ENCODE results near the gene HPS1. TPM values are rescaled to one million over a fixed set of nuclear protein-coding genes. Genes with fewer than 3 reads are reported as not detected.

Gene HPS1
- total RNA-seq, 1 donor from 2014 or later = 16.0 TPM

DNA sequence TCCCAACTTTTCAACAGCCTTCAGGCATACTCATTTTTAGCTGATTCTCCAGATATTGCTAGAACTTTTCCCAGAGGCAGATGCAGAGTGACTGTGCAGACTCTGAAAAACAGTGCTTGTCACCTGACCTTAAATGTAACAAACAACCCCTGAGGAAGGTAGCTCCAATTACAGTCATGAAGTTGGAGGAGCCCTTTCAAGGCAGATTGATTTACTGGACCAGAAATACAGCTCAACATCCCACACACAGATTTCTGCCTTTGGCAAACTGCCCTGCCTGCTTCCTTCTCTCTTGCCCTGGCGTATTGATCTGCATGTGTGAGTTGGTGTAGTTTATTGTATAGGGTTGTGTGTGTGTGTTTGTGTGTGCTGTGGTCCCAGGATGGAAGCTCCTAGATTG, 70.2 kb downstream of the HPS1 start:
- no peaks in the 10 kb centered on the region for H3K27me3 ChIP-seq
- H3K4me2 ChIP-seq = no peak overlapping the region
- DNase-seq (ENCODE audit: low spot score) = no peak
- no peaks in the 10 kb centered on the region for H4K20me1 ChIP-seq (ENCODE audit: low read depth)
- no peaks in the 10 kb centered on the region for H3K9me3 ChIP-seq (ENCODE audit: low read depth)
- no peaks in the 10 kb centered on the region for H3K79me2 ChIP-seq (ENCODE audit: low read depth)
- H3K4me1 Mint-ChIP-seq = peaks cover 14% of the 10 kb centered on the region
- no peak overlapping the region for H2AFZ ChIP-seq (replicated peaks)
- H3K36me3 ChIP-seq = no peaks in the 10 kb centered on the region
- H3K4me3 Mint-ChIP-seq = no peak overlapping the region
- H3K27me3 Mint-ChIP-seq (ENCODE audit: insufficient read depth, low read depth) = peaks cover 15% of the 10 kb centered on the region
- no peak overlapping the region for H3K4me3 ChIP-seq
- no peak overlapping the region for H3K27ac ChIP-seq
- H3K9me3 Mint-ChIP-seq = peaks cover 2% of the 10 kb centered on the region
- H3K9ac ChIP-seq = no peak overlapping the region
- TF ChIP-seq, protein P1, sequence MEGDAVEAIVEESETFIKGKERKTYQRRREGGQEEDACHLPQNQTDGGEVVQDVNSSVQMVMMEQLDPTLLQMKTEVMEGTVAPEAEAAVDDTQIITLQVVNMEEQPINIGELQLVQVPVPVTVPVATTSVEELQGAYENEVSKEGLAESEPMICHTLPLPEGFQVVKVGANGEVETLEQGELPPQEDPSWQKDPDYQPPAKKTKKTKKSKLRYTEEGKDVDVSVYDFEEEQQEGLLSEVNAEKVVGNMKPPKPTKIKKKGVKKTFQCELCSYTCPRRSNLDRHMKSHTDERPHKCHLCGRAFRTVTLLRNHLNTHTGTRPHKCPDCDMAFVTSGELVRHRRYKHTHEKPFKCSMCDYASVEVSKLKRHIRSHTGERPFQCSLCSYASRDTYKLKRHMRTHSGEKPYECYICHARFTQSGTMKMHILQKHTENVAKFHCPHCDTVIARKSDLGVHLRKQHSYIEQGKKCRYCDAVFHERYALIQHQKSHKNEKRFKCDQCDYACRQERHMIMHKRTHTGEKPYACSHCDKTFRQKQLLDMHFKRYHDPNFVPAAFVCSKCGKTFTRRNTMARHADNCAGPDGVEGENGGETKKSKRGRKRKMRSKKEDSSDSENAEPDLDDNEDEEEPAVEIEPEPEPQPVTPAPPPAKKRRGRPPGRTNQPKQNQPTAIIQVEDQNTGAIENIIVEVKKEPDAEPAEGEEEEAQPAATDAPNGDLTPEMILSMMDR (IDR thresholded peaks at IDR 0.05) = no peak
- TF ChIP-seq EZH2phosphoT487 (IDR thresholded peaks at IDR 0.05) (no peak), EZH2 (IDR thresholded peaks at IDR 0.05) (no peak)
- H3K27ac Mint-ChIP-seq = no peak overlapping the region
- H3K4me1 ChIP-seq = peaks cover 9% of the 10 kb centered on the region
- no peaks in the 10 kb centered on the region for H3K36me3 Mint-ChIP-seq
- no peaks in the 10 kb centered on the region for H3F3A ChIP-seq (ENCODE audit: low read depth)

DNA sequence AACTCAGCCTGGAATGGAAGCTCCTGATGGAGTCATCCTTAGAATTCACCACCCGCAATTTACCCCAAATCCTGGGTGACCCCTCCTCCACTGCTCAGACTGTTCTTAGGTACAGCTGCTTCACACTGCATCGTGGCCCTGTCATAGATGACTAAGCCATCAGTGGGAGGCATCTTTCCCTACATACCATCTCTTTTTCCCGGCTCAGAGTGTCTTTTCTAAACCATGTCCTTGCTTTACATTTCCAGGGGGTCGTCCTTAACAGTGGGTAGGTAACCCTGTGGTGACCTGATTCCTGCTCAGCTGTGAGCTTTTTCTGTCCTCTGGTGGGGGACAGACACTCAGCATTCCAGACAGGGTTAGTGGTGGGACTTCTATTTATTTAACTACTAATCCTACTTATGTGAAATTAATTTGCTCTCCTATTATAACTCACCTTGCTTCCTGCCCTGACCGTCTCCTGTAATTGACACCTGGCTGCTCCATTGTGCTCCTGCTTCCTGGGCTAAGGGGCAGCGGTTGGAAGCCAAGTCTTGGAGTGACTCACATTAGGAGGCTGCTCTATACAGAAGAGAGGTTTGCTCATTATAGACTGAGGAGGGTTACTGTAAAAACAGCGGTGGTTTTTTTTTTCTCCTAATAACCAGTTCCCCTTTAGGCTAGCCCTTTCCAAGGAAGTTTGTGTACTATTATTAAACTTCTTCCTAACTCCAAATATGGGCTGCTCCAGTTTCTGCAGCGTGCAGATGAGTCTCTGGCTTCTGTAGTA, 72.3 kb downstream of the HPS1 start:
- no peak overlapping the region for H3K9ac ChIP-seq
- H4K20me1 ChIP-seq (ENCODE audit: low read depth) = no peaks in the 10 kb centered on the region
- H3K4me1 Mint-ChIP-seq = peaks cover 13% of the 10 kb centered on the region
- H3K4me2 ChIP-seq = no peak overlapping the region
- no peaks in the 10 kb centered on the region for H3K9me3 ChIP-seq (ENCODE audit: low read depth)
- H3K4me3 Mint-ChIP-seq = no peak overlapping the region
- peaks cover 2% of the 10 kb centered on the region for H3K9me3 Mint-ChIP-seq
- H3K27me3 Mint-ChIP-seq (ENCODE audit: insufficient read depth, low read depth) = peaks cover 12% of the 10 kb centered on the region
- H3K27ac ChIP-seq = no peak overlapping the region
- TF ChIP-seq EZH2 (IDR thresholded peaks at IDR 0.05) (no peak), EZH2phosphoT487 (IDR thresholded peaks at IDR 0.05) (no peak)
- TF ChIP-seq, protein P1 (IDR thresholded peaks at IDR 0.05) = no peak
- peaks cover 9% of the 10 kb centered on the region for H3K4me1 ChIP-seq
- no peaks in the 10 kb centered on the region for H3K36me3 ChIP-seq
- no peak overlapping the region for H3K27ac Mint-ChIP-seq
- H3K36me3 Mint-ChIP-seq = no peaks in the 10 kb centered on the region
- H3K4me3 ChIP-seq = no peak overlapping the region
- H3K27me3 ChIP-seq = no peaks in the 10 kb centered on the region
- no peak for DNase-seq (ENCODE audit: low spot score)
- no peak overlapping the region for H2AFZ ChIP-seq (replicated peaks)
- no peaks in the 10 kb centered on the region for H3F3A ChIP-seq (ENCODE audit: low read depth)
- no peaks in the 10 kb centered on the region for H3K79me2 ChIP-seq (ENCODE audit: low read depth)

DNA sequence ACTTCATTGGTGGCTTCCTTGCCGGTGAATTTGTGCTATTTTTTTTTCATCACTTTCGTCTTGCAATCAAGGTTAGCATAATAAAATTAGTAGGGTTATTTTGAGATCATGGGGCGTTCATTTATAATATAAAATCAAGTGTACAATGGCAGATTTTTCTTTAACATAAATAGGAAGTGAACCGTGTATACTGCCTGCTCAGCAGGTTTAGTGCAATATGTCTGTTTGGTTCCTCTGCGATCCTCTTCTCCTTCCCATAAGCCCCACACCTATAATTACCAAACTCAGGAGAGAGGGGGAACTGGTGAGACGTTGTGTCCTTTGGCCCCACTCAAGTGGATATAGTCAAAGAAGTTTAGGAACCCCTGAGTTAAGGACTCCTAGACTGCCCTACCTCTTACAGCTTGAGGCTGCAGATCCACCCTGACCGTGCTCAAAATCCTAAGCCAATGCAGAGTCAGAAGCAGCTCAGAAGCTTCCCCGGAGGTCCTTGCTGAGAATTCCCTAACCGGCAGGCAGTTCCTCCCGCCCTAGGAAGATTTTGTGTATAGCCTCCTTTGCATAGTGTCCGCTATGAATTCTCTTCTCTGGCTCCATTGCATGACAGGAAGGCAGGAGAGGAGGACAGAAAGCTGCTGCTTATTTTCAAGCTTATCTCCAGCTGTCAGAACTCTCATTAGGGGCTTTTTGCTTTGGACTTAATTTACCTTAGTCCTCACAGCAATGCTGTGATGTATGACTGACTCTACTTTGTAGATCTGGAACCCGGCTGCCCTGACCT, 73.3 kb downstream of the HPS1 start:
- no peak overlapping the region for H3K27ac Mint-ChIP-seq
- H3K79me2 ChIP-seq (ENCODE audit: low read depth) = no peaks in the 10 kb centered on the region
- no peak overlapping the region for H3K4me3 Mint-ChIP-seq
- no peak overlapping the region for H3K4me3 ChIP-seq
- no peaks in the 10 kb centered on the region for H3K36me3 Mint-ChIP-seq
- H4K20me1 ChIP-seq (ENCODE audit: low read depth) = no peaks in the 10 kb centered on the region
- H3K4me1 ChIP-seq = peaks cover 9% of the 10 kb centered on the region
- peaks cover 12% of the 10 kb centered on the region for H3K27me3 Mint-ChIP-seq (ENCODE audit: insufficient read depth, low read depth)
- no peak overlapping the region for H3K9ac ChIP-seq
- H3K36me3 ChIP-seq = no peaks in the 10 kb centered on the region
- no peaks in the 10 kb centered on the region for H3F3A ChIP-seq (ENCODE audit: low read depth)
- DNase-seq (ENCODE audit: low spot score) = no peak
- TF ChIP-seq EZH2 (IDR thresholded peaks at IDR 0.05) (no peak), EZH2phosphoT487 (IDR thresholded peaks at IDR 0.05) (no peak)
- TF ChIP-seq, protein P1 (IDR thresholded peaks at IDR 0.05) = no peak
- H3K9me3 ChIP-seq (ENCODE audit: low read depth) = no peaks in the 10 kb centered on the region
- H2AFZ ChIP-seq (replicated peaks) = no peak overlapping the region
- H3K9me3 Mint-ChIP-seq = peaks cover 2% of the 10 kb centered on the region
- no peak overlapping the region for H3K4me2 ChIP-seq
- no peak overlapping the region for H3K27ac ChIP-seq
- H3K27me3 ChIP-seq = no peaks in the 10 kb centered on the region
- H3K4me1 Mint-ChIP-seq = peaks cover 13% of the 10 kb centered on the region

Data from neural progenitor cell (in vitro differentiated cells).